ENCODE data around the gene LPO. TPM values are rescaled to one million over a fixed set of nuclear protein-coding genes. Genes with fewer than 3 reads are reported as not detected.

Gene LPO
- total and polyA plus RNA-seq, 10 of the 15 experiments (the other 5 are each of a cell fraction or from before 2014, with no cell fraction given): 0.03 to 0.11 (median 0.06) TPM; not detected in 7

- TF ChIP-seq, protein P1, sequence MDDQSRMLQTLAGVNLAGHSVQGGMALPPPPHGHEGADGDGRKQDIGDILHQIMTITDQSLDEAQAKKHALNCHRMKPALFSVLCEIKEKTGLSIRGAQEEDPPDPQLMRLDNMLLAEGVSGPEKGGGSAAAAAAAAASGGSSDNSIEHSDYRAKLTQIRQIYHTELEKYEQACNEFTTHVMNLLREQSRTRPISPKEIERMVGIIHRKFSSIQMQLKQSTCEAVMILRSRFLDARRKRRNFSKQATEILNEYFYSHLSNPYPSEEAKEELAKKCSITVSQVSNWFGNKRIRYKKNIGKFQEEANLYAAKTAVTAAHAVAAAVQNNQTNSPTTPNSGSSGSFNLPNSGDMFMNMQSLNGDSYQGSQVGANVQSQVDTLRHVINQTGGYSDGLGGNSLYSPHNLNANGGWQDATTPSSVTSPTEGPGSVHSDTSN (IDR thresholded peaks at IDR 0.05; ENCODE audit: insufficient replicate concordance, low read depth, low read length): no peak
- TF ChIP-seq WRNIP1 (IDR thresholded peaks at IDR 0.05; ENCODE audit: borderline replicate concordance, low read depth, low read length): no peak
- TF ChIP-seq IRF4 (IDR thresholded peaks at IDR 0.05; ENCODE audit: low read depth, low read length): no peak
- no peak for TF ChIP-seq ELK1 (IDR thresholded peaks at IDR 0.05; ENCODE audit: low read depth, low read length)
- no peak for TF ChIP-seq ZNF217 (IDR thresholded peaks at IDR 0.05)
- TF ChIP-seq NR2C1 (IDR thresholded peaks at IDR 0.05): no peak
- no peak for TF ChIP-seq ZBTB33 (IDR thresholded peaks at IDR 0.05)
- no peak for TF ChIP-seq HCFC1 (IDR thresholded peaks at IDR 0.05; ENCODE audit: low read length)
- TF ChIP-seq HSF1 (IDR thresholded peaks at IDR 0.05; ENCODE audit: low read depth, low read length): no peak
- TF ChIP-seq NFIC (IDR thresholded peaks at IDR 0.05; ENCODE audit: low read depth, low read length): no peak
Measured at GRCh38 chr17:58282442-58282841, 44.1 kb downstream of the LPO start (continued).

All from GM12878 (cell line).